ENCODE results near the gene HUNK.
A peak's percentile ranks its signal among the peaks of the same experiment; 100 is the strongest.
"Not testable (repeated sequence)": the region's sequence is repeated elsewhere in the genome, so short reads cannot be mapped to it uniquely, and the experiment has no call there.

HUNK gene

GRCh38 chr21:31870472-31871193 is 2.2 kb upstream of the HUNK start:
- H3K9me3 ChIP-seq (ENCODE audit: control insufficient read depth, insufficient read depth, low read length), result no peaks in the 10 kb centered on the region
- no peak for DNase-seq (ENCODE audit: low read depth, low spot score)
- peaks cover 1% of the 10 kb centered on the region; the same call in 1 of the 2 replicates for H3K27me3 ChIP-seq (ENCODE audit: control insufficient read depth, insufficient read depth, low read length)

GRCh38 chr21:31871371-31871770 is 1.4 kb upstream of the HUNK start:
- H3K27ac ChIP-seq (ENCODE audit: low read length), result not testable (repeated sequence)

More at GRCh38 chr21:31870472-31871193, 2.2 kb upstream of the HUNK start:
- no peak overlapping the region for H3K27ac ChIP-seq (ENCODE audit: low read length)
- no peaks in the 10 kb centered on the region for H3K36me3 ChIP-seq (ENCODE audit: control insufficient read depth, insufficient read depth, low read length)
- no CpG with 5 or more reads among the region's 8 CpGs for WGBS (ENCODE audit: insufficient coverage, insufficient read length)
- H3K4me3 ChIP-seq (ENCODE audit: low read length), result no peak overlapping the region
- H3K4me1 ChIP-seq (ENCODE audit: control insufficient read depth, insufficient read depth, low read length), result peaks cover 3% of the 10 kb centered on the region

GRCh38 chr21:31872072-31872451 is 758 bp upstream of the HUNK start:
- Histone ChIP-seq H3K9me3 (ENCODE audit: control insufficient read depth, insufficient read depth, low read length) (no peaks in the 10 kb centered on the region), H3K4me3 (ENCODE audit: low read length) (peak overlapping the region; percentile 51; the same call in 1 of the 2 replicates), H3K4me1 (ENCODE audit: control insufficient read depth, insufficient read depth, low read length) (peaks cover 3% of the 10 kb centered on the region), H3K27me3 (ENCODE audit: control insufficient read depth, insufficient read depth, low read length) (peaks cover 1% of the 10 kb centered on the region; the same call in 1 of the 2 replicates), H3K36me3 (ENCODE audit: control insufficient read depth, insufficient read depth, low read length) (no peaks in the 10 kb centered on the region), H3K27ac (ENCODE audit: low read length) (no peak overlapping the region)
- WGBS (ENCODE audit: insufficient coverage, insufficient read length), result no CpG with 5 or more reads among the region's 12 CpGs
- no peak for DNase-seq (ENCODE audit: low read depth, low spot score)

More at GRCh38 chr21:31871371-31871770, 1.4 kb upstream of the HUNK start:
- not testable (repeated sequence) for H3K4me1 ChIP-seq (ENCODE audit: control insufficient read depth, insufficient read depth, low read length); H3K4me3 ChIP-seq (ENCODE audit: low read length); H3K36me3 ChIP-seq (ENCODE audit: control insufficient read depth, insufficient read depth, low read length); H3K27me3 ChIP-seq (ENCODE audit: control insufficient read depth, insufficient read depth, low read length); H3K9me3 ChIP-seq (ENCODE audit: control insufficient read depth, insufficient read depth, low read length); DNase-seq (ENCODE audit: low read depth, low spot score)
- no CpG with 5 or more reads among the region's 14 CpGs for WGBS (ENCODE audit: insufficient coverage, insufficient read length)

GRCh38 chr21:31873275-31873695 is 465 bp downstream of the HUNK start:
- DNase-seq (ENCODE audit: low read depth, low spot score), result no peak
- no CpG with 5 or more reads among the region's 58 CpGs for WGBS (ENCODE audit: insufficient coverage, insufficient read length)
- Histone ChIP-seq H3K27ac (ENCODE audit: low read length) (no peak overlapping the region), H3K9me3 (ENCODE audit: control insufficient read depth, insufficient read depth, low read length) (no peaks in the 10 kb centered on the region), H3K36me3 (ENCODE audit: control insufficient read depth, insufficient read depth, low read length) (no peaks in the 10 kb centered on the region), H3K4me1 (ENCODE audit: control insufficient read depth, insufficient read depth, low read length) (peaks cover 3% of the 10 kb centered on the region), H3K4me3 (ENCODE audit: low read length) (peak overlapping the region; percentile 51; the same call in 1 of the 2 replicates), H3K27me3 (ENCODE audit: control insufficient read depth, insufficient read depth, low read length) (peaks cover 1% of the 10 kb centered on the region; the same call in 1 of the 2 replicates)

- no peak for DNase-seq (ENCODE audit: low read depth, low spot score)
- no CpG with 5 or more reads among the region's 77 CpGs for WGBS (ENCODE audit: insufficient coverage, insufficient read length)
- Histone ChIP-seq H3K27ac (ENCODE audit: low read length) (no peak overlapping the region), H3K9me3 (ENCODE audit: control insufficient read depth, insufficient read depth, low read length) (no peaks in the 10 kb centered on the region), H3K4me3 (ENCODE audit: low read length) (peak overlapping the region; percentile 51; the same call in 1 of the 2 replicates), H3K27me3 (ENCODE audit: control insufficient read depth, insufficient read depth, low read length) (peaks cover 1% of the 10 kb centered on the region; the same call in 1 of the 2 replicates), H3K36me3 (ENCODE audit: control insufficient read depth, insufficient read depth, low read length) (no peaks in the 10 kb centered on the region), H3K4me1 (ENCODE audit: control insufficient read depth, insufficient read depth, low read length) (peaks cover 3% of the 10 kb centered on the region)
These were observed 1.1 kb downstream of the HUNK start for GRCh38 chr21:31873696-31874599.

GRCh38 chr21:31874812-31875212 is 2.0 kb downstream of the HUNK start:
- Histone ChIP-seq H3K4me1 (ENCODE audit: control insufficient read depth, insufficient read depth, low read length) (peaks cover 3% of the 10 kb centered on the region), H3K9me3 (ENCODE audit: control insufficient read depth, insufficient read depth, low read length) (no peaks in the 10 kb centered on the region), H3K27me3 (ENCODE audit: control insufficient read depth, insufficient read depth, low read length) (peaks cover 1% of the 10 kb centered on the region; the same call in 1 of the 2 replicates), H3K4me3 (ENCODE audit: low read length) (peak overlapping the region; percentile 51; the same call in 1 of the 2 replicates), H3K36me3 (ENCODE audit: control insufficient read depth, insufficient read depth, low read length) (no peaks in the 10 kb centered on the region), H3K27ac (ENCODE audit: low read length) (no peak overlapping the region)
- DNase-seq (ENCODE audit: low read depth, low spot score), result no peak
- no CpG with 5 or more reads among the region's 12 CpGs for WGBS (ENCODE audit: insufficient coverage, insufficient read length)

GRCh38 chr21:31875496-31876015 is 2.7 kb downstream of the HUNK start:
- no peaks in the 10 kb centered on the region for H3K36me3 ChIP-seq (ENCODE audit: control insufficient read depth, insufficient read depth, low read length)
- H3K27me3 ChIP-seq (ENCODE audit: control insufficient read depth, insufficient read depth, low read length), result peaks cover 1% of the 10 kb centered on the region; the same call in 1 of the 2 replicates
- no peak for DNase-seq (ENCODE audit: low read depth, low spot score)
- H3K4me1 ChIP-seq (ENCODE audit: control insufficient read depth, insufficient read depth, low read length), result peaks cover 3% of the 10 kb centered on the region
- WGBS (ENCODE audit: insufficient coverage, insufficient read length), result no CpG with 5 or more reads among the region's 21 CpGs
- H3K4me3 ChIP-seq (ENCODE audit: low read length), result no peak overlapping the region
- no peaks in the 10 kb centered on the region for H3K9me3 ChIP-seq (ENCODE audit: control insufficient read depth, insufficient read depth, low read length)
- no peak overlapping the region for H3K27ac ChIP-seq (ENCODE audit: low read length)

GRCh38 chr21:31877463-31877957 is 4.7 kb downstream of the HUNK start:
- DNase-seq (ENCODE audit: low read depth, low spot score), result no peak
- Histone ChIP-seq H3K36me3 (ENCODE audit: control insufficient read depth, insufficient read depth, low read length) (no peaks in the 10 kb centered on the region), H3K27ac (ENCODE audit: low read length) (no peak overlapping the region), H3K9me3 (ENCODE audit: control insufficient read depth, insufficient read depth, low read length) (no peaks in the 10 kb centered on the region), H3K27me3 (ENCODE audit: control insufficient read depth, insufficient read depth, low read length) (no peaks in the 10 kb centered on the region), H3K4me1 (ENCODE audit: control insufficient read depth, insufficient read depth, low read length) (peaks cover 3% of the 10 kb centered on the region), H3K4me3 (ENCODE audit: low read length) (no peak overlapping the region)
- WGBS (ENCODE audit: insufficient coverage, insufficient read length), result no CpG with 5 or more reads among the region's 5 CpGs

GRCh38 chr21:31878831-31879230 is 6.0 kb downstream of the HUNK start:
- peaks cover 3% of the 10 kb centered on the region for H3K4me1 ChIP-seq (ENCODE audit: control insufficient read depth, insufficient read depth, low read length)
- H3K4me3 ChIP-seq (ENCODE audit: low read length), result no peak overlapping the region
- no peaks in the 10 kb centered on the region for H3K27me3 ChIP-seq (ENCODE audit: control insufficient read depth, insufficient read depth, low read length)
- H3K9me3 ChIP-seq (ENCODE audit: control insufficient read depth, insufficient read depth, low read length), result no peaks in the 10 kb centered on the region
- DNase-seq (ENCODE audit: low read depth, low spot score), result no peak
- no peaks in the 10 kb centered on the region for H3K36me3 ChIP-seq (ENCODE audit: control insufficient read depth, insufficient read depth, low read length)
- WGBS (ENCODE audit: insufficient coverage, insufficient read length), result no CpG with 5 or more reads among the region's 2 CpGs
- H3K27ac ChIP-seq (ENCODE audit: low read length), result no peak overlapping the region

GRCh38 chr21:31879241-31879650 is 6.4 kb downstream of the HUNK start:
- H3K27ac ChIP-seq (ENCODE audit: low read length), result no peak overlapping the region
- no peaks in the 10 kb centered on the region for H3K36me3 ChIP-seq (ENCODE audit: control insufficient read depth, insufficient read depth, low read length)
- no peak overlapping the region for H3K4me3 ChIP-seq (ENCODE audit: low read length)
- H3K27me3 ChIP-seq (ENCODE audit: control insufficient read depth, insufficient read depth, low read length), result no peaks in the 10 kb centered on the region
- no CpG with 5 or more reads among the region's 10 CpGs for WGBS (ENCODE audit: insufficient coverage, insufficient read length)
- DNase-seq (ENCODE audit: low read depth, low spot score), result no peak
- H3K9me3 ChIP-seq (ENCODE audit: control insufficient read depth, insufficient read depth, low read length), result no peaks in the 10 kb centered on the region
- H3K4me1 ChIP-seq (ENCODE audit: control insufficient read depth, insufficient read depth, low read length), result peaks cover 3% of the 10 kb centered on the region
